ENCODE results near the gene DCDC1. TPM values are rescaled to one million over a fixed set of nuclear protein-coding genes. Genes with fewer than 3 reads are reported as not detected.

DCDC1 gene
- total RNA-seq, 1 donor from 2014 or later = not detected

DNA sequence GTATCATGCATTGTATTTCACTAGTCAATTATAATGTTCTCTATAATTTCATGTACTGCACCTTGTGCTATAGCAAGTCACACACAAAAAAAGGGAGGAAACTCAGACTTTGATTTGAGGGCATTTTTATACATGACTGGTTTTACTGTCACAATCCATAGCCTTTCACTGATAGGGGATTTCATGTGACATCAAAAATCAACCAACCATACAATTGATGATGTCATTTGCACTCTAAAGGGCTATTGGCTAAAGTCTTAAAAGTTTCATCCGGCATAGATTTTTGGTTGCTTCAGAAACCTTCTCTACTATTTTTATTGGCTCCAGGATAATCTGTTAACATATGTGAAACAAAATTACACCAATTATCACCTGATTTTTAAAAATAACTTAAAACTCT, 237.8 kb downstream of the DCDC1 start:
- H3K4me1 ChIP-seq = no peaks in the 10 kb centered on the region
- H3K36me3 ChIP-seq = no peaks in the 10 kb centered on the region
- intact Hi-C loops (cut with DNase I) = no loop called here
- no peak for DNase-seq (ENCODE audit: low spot score in 2 of 2)
- H3K9me3 ChIP-seq = no peaks in the 10 kb centered on the region
- H3K4me3 ChIP-seq = no peak overlapping the region
- no peaks in the 10 kb centered on the region for H3K27me3 ChIP-seq
- TF ChIP-seq, protein P1, sequence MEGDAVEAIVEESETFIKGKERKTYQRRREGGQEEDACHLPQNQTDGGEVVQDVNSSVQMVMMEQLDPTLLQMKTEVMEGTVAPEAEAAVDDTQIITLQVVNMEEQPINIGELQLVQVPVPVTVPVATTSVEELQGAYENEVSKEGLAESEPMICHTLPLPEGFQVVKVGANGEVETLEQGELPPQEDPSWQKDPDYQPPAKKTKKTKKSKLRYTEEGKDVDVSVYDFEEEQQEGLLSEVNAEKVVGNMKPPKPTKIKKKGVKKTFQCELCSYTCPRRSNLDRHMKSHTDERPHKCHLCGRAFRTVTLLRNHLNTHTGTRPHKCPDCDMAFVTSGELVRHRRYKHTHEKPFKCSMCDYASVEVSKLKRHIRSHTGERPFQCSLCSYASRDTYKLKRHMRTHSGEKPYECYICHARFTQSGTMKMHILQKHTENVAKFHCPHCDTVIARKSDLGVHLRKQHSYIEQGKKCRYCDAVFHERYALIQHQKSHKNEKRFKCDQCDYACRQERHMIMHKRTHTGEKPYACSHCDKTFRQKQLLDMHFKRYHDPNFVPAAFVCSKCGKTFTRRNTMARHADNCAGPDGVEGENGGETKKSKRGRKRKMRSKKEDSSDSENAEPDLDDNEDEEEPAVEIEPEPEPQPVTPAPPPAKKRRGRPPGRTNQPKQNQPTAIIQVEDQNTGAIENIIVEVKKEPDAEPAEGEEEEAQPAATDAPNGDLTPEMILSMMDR (IDR thresholded peaks at IDR 0.05) = no peak
- no peak overlapping the region for H3K27ac ChIP-seq

DNA sequence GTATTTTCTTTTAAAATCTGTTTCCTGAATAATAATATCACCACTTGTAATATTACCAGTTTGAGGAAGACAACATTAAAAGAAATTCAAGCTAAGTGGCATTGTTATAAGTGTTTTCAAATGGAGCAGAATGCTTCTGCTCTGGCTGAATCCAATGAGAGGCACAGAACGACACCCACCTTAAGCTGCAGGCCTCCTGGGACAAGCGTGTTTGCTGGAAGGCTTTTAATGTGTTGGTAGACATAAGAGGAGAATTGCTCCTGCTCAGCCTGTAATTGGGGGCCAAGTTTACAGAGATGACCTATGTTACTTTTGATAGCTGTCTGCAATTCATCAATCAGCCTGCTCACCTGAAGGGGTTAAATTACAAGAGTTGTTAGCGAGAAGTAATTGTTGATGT, 242.2 kb downstream of the DCDC1 start:
- no peak for DNase-seq (ENCODE audit: low spot score in 2 of 2)
- H3K27me3 ChIP-seq = no peaks in the 10 kb centered on the region
- no peaks in the 10 kb centered on the region for H3K4me1 ChIP-seq
- H3K9me3 ChIP-seq = no peaks in the 10 kb centered on the region
- intact Hi-C loops (cut with DNase I) = no loop called here
- TF ChIP-seq, protein P1 (IDR thresholded peaks at IDR 0.05) = no peak
- H3K27ac ChIP-seq = no peak overlapping the region
- no peak overlapping the region for H3K4me3 ChIP-seq
- H3K36me3 ChIP-seq = no peaks in the 10 kb centered on the region

DNA sequence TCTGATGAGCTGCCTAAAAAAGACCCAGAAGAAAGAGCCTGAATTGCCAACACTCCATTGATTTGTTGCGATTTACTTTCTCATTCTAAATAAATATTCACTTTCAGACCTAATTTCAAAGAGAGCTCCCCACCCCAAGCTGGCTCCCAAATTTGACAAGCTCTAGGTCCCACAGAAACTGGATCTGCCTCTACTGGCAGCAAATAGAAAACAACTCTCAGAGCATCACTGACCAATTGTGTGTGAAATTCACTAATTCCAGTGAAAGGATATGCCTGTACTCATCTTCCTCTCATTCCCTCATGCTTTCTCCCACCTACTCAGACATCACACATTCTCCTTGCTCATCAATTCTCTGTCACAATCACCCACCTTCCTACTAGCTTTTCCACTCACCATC, 249.1 kb downstream of the DCDC1 start:
- H3K36me3 ChIP-seq = no peaks in the 10 kb centered on the region
- no peak overlapping the region for H3K27ac ChIP-seq
- H3K4me1 ChIP-seq = no peaks in the 10 kb centered on the region
- no peaks in the 10 kb centered on the region for H3K27me3 ChIP-seq
- no peaks in the 10 kb centered on the region for H3K9me3 ChIP-seq
- intact Hi-C loops (cut with DNase I) = no loop called here
- no peak overlapping the region for H3K4me3 ChIP-seq
- DNase-seq (ENCODE audit: low spot score in 2 of 2) = no peak
- TF ChIP-seq, protein P1 (IDR thresholded peaks at IDR 0.05) = no peak

DNA sequence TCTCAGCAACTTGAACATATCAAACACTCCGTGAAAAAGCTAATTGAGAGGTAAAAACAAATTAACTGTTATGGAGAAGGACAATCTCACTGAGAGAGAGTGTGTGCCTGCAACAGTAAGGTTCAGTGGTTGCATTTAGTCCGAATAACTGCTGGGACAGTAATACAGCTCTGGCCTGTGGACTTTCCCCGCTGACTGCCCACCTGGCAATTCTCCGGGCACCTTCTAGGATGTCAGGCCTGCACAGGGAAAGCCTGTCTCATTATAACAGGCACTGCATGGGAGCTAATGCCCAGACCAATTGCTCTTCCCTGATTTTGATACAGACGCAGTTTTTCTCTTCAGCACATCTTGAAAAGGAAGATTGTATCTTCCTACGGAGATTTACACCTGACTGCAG, 251.0 kb downstream of the DCDC1 start:
- Histone ChIP-seq H3K27ac (no peak overlapping the region), H3K4me1 (no peaks in the 10 kb centered on the region), H3K9me3 (no peaks in the 10 kb centered on the region), H3K27me3 (no peaks in the 10 kb centered on the region), H3K4me3 (no peak overlapping the region), H3K36me3 (no peaks in the 10 kb centered on the region)
- no peak for DNase-seq (ENCODE audit: low spot score in 2 of 2)
- TF ChIP-seq, protein P1 (IDR thresholded peaks at IDR 0.05) = no peak
- intact Hi-C loops (cut with DNase I) = no loop called here

DNA sequence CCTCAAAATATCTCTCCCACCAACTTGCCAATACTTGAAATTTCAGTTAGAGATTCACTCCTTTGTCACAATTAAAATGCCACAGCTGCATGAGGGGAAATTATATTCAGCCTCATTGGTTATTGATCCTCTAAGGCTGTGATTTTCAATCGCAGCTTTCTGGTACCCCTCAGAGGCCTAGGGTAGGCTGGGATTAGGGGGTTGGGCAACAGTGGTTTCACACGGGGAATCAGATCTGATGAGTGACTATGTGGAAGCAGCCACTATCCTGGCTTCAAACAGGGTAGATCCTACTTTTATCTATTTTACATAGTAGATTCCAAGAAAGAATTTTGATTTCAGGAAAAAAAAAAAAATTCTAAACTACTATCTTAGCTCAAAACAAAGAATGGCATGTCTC, 252.5 kb downstream of the DCDC1 start:
- intact Hi-C loops (cut with DNase I) = no loop called here
- TF ChIP-seq, protein P1 (IDR thresholded peaks at IDR 0.05) = no peak

DNA sequence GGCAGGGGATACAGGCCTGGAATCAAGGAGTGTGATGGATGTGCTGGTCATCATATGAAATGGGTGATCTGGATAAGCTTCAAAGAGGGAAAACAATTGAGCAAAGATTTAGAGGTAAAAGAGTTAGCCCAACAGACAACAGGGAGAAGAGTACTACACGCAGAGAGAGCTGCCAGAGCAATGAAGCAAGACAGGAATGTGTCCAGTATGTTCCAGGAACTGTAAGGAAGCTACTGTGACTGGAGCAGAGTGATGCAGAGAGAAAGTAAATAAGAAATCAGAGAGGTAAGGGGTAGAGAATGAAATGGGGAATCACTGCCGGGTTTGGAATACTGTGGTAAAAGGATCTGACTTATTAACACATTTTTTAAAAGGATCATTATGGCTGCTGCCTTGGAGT, 255.1 kb downstream of the DCDC1 start:
- intact Hi-C loops (cut with DNase I) = no loop called here
- Histone ChIP-seq H3K27ac (no peak overlapping the region), H3K4me1 (no peaks in the 10 kb centered on the region), H3K36me3 (no peaks in the 10 kb centered on the region), H3K27me3 (no peaks in the 10 kb centered on the region), H3K9me3 (no peaks in the 10 kb centered on the region), H3K4me3 (no peak overlapping the region)
- TF ChIP-seq, protein P1 (IDR thresholded peaks at IDR 0.05) = no peak
- DNase-seq (ENCODE audit: low spot score in 2 of 2) = no peak

More for the DNA sequence above, 252.5 kb downstream of the DCDC1 start:
- no peak for DNase-seq (ENCODE audit: low spot score in 2 of 2)
- H3K27me3 ChIP-seq = no peaks in the 10 kb centered on the region
- no peak overlapping the region for H3K27ac ChIP-seq
- H3K9me3 ChIP-seq = no peaks in the 10 kb centered on the region
- H3K4me1 ChIP-seq = no peaks in the 10 kb centered on the region
- no peak overlapping the region for H3K4me3 ChIP-seq
- no peaks in the 10 kb centered on the region for H3K36me3 ChIP-seq
